ENCODE data around the gene SND1. TPM values are rescaled to one million over a fixed set of nuclear protein-coding genes. Genes with fewer than 3 reads are reported as not detected.
A peak's percentile ranks its signal among the peaks of the same experiment; 100 is the strongest.

The SND1 gene
- total and polyA plus RNA-seq, 3 experiments from 2014 or later, result 121 to 203 (median 198) TPM

DNA sequence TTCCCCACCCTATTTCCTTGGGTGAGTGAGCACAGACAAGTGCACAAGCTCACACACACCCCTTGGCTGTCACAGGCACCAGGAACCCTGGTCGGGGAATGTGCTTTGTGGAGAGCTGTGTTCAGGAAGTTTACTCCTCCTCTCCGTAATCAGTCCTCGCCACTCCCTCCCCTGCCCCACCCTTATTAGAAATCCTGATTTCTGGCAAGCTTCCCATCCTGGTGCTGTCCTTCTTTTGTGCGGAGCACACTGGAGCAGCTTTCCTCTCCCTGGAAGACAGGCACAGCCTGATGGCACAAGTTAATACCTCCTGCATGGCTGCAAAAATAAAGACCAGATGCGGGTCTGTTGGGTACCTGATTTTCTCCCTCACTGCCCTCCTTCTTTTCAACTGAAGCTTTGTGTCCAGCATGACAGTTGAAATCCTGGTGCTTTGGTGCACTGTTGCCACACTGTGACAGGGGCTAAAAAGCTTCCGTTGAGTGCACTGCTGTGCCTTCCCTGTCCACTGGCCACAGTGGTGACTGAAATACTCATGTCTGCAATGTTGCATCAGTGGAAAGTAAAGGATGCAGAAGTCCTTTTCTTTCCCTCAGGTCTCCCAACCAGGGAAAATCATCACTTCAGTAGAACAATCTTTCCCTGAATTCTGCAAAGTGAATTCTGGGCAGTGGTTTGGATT is 324.2 kb downstream of the SND1 start:
- Histone ChIP-seq H3K36me3 (ENCODE audit: insufficient read depth, low read length) (peaks cover 16% of the 10 kb centered on the region), H3K4me3 (ENCODE audit: low read length) (no peak overlapping the region), H3K27me3 (ENCODE audit: insufficient read depth, low read length, poor library complexity, severe bottlenecking) (no peaks in the 10 kb centered on the region), H3K4me1 (ENCODE audit: insufficient read depth, low read length) (peaks cover 2% of the 10 kb centered on the region), H3K27ac (ENCODE audit: low read depth, low read length) (no peak overlapping the region), H3K9me3 (ENCODE audit: low read length) (no peaks in the 10 kb centered on the region)
- no peak overlapping the region for H3K4me3 Mint-ChIP-seq
- CTCF ChIA-PET, result no interaction called here
- peaks cover 0 to 19% (median 11%) of the 10 kb centered on the region in 3 donors for H3K4me1 Mint-ChIP-seq
- peaks cover 4 to 22% (median 19%) of the 10 kb centered on the region in 5 donors for H3K9me3 Mint-ChIP-seq
- POLR2A ChIA-PET, result no interaction called here
- H3K36me3 Mint-ChIP-seq, result peaks cover 35 to 63% (median 49%) of the 10 kb centered on the region in 3 donors
- H3K27ac Mint-ChIP-seq, result peak overlapping the region in 1 of 8 donors; percentile 76
- no peak for DNase-seq
- H3K27me3 Mint-ChIP-seq, result no peaks in the 10 kb centered on the region

DNA sequence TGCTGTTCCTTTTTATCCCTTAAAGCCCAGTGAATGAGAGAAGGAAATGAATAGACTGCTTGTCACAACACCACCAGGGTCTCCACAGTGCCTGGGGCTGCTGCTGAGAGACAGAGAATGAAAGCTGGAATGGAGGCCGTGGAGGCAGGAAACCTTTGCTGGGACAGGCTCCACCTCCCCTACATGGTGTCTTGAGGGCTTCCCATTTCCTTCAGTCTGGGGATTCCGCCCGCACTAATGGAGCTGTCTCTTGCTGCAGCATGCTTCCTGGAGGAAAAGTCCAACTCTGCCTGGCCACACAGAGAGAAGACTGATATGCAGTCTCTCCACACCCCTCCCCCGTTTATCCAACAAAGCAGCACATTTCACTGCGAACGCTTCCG is 324.7 kb downstream of the SND1 start:
- H3K4me1 ChIP-seq (ENCODE audit: insufficient read depth, low read length), result peaks cover 7% of the 10 kb centered on the region
- Mint-ChIP-seq H3K27ac (no peak overlapping the region), H3K36me3 (peaks cover 35 to 63% (median 49%) of the 10 kb centered on the region in 3 donors), H3K27me3 (no peaks in the 10 kb centered on the region), H3K9me3 (peaks cover 4 to 22% (median 19%) of the 10 kb centered on the region in 5 donors), H3K4me3 (no peak overlapping the region), H3K4me1 (peaks cover 4 to 22% (median 11%) of the 10 kb centered on the region in 3 donors)
- no peak overlapping the region for H3K4me3 ChIP-seq (ENCODE audit: low read length)
- no peak for DNase-seq
- no peaks in the 10 kb centered on the region for H3K27me3 ChIP-seq (ENCODE audit: insufficient read depth, low read length, poor library complexity, severe bottlenecking)
- POLR2A ChIA-PET, result no interaction called here
- CTCF ChIA-PET, result no interaction called here
- no peaks in the 10 kb centered on the region for H3K9me3 ChIP-seq (ENCODE audit: low read length)
- peaks cover 16% of the 10 kb centered on the region for H3K36me3 ChIP-seq (ENCODE audit: insufficient read depth, low read length)
- H3K27ac ChIP-seq (ENCODE audit: low read depth, low read length), result no peak overlapping the region

DNA sequence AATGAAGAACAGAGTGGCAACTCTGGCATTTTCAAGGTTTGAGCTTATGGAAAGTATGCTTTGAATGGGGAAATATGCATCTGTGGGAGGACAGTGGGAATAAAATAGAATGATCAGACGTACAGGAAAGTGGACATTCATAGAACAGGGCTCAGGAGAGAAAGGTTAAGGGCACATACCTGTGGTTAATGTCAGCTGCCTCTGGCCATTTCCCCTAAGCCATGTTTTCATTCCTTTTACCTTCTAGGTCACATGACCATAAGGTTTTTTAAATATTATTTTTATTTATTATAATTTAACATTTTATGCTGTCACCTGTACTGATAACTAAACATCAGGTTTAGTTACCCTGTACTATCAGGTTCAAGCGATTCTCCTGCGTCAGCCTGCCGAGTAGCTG is 326.4 kb downstream of the SND1 start:
- H3K27me3 ChIP-seq (ENCODE audit: insufficient read depth, low read length, poor library complexity, severe bottlenecking), result no peaks in the 10 kb centered on the region
- no peak overlapping the region for H3K4me3 ChIP-seq (ENCODE audit: low read length)
- Mint-ChIP-seq H3K36me3 (peaks cover 34 to 58% (median 49%) of the 10 kb centered on the region in 3 donors), H3K4me3 (no peak overlapping the region), H3K4me1 (peaks cover 11 to 30% (median 14%) of the 10 kb centered on the region in 3 donors), H3K27me3 (peaks cover 0 to 1% of the 10 kb centered on the region in 2 donors), H3K9me3 (peaks cover 4 to 22% (median 19%) of the 10 kb centered on the region in 5 donors), H3K27ac (no peak overlapping the region)
- peaks cover 9% of the 10 kb centered on the region for H3K4me1 ChIP-seq (ENCODE audit: insufficient read depth, low read length)
- no peak overlapping the region for H3K27ac ChIP-seq (ENCODE audit: low read depth, low read length)
- DNase-seq, result no peak
- H3K36me3 ChIP-seq (ENCODE audit: insufficient read depth, low read length), result peaks cover 16% of the 10 kb centered on the region
- POLR2A ChIA-PET, result no interaction called here
- CTCF ChIA-PET, result no interaction called here
- no peaks in the 10 kb centered on the region for H3K9me3 ChIP-seq (ENCODE audit: low read length)

DNA sequence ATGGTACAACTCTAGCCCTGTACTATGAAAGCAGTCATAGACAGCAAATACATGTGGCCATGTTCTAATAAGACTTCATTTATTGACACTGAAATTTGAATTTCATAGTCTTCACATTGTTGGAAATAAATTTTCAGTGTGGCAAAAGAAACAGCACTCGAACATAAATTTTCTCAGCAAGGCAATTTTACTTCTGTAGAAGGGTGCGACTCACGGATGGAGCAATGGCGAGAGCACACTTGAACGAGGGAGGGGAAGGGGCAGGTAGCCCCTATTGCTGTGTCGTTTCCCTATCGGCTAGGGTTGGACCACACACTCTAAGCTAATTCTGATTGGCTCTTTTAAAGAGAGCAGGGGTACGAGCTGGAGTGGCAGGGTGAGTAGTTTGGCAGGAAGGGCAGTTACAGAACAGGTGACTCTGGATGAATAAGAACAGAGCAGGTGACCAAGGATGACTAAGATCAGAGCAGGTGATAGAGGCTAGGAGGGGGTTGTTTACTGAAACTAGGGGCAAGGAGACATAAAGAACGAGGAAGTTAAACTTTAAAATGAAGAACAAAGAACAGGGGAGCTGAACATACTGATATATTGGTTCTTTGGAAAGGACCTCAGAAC is 327.2 kb downstream of the SND1 start:
- no peaks in the 10 kb centered on the region for H3K27me3 ChIP-seq (ENCODE audit: insufficient read depth, low read length, poor library complexity, severe bottlenecking)
- peaks cover 9% of the 10 kb centered on the region for H3K4me1 ChIP-seq (ENCODE audit: insufficient read depth, low read length)
- H3K4me3 Mint-ChIP-seq, result no peak overlapping the region
- H3K4me1 Mint-ChIP-seq, result peaks cover 11 to 36% (median 17%) of the 10 kb centered on the region in 3 donors
- peaks cover 4 to 22% (median 19%) of the 10 kb centered on the region in 5 donors for H3K9me3 Mint-ChIP-seq
- no peak overlapping the region for H3K27ac ChIP-seq (ENCODE audit: low read depth, low read length)
- no peaks in the 10 kb centered on the region for H3K9me3 ChIP-seq (ENCODE audit: low read length)
- no peak overlapping the region for H3K4me3 ChIP-seq (ENCODE audit: low read length)
- ChIA-PET POLR2A (no interaction called here), CTCF (interaction anchor here (1.2 kb wide), 1 partner anchor 23 kb away, joined by 3 read pairs; no protein-coding TSS in a partner anchor)
- peaks cover 0 to 1% of the 10 kb centered on the region in 2 donors for H3K27me3 Mint-ChIP-seq
- DNase-seq, result no peak
- H3K27ac Mint-ChIP-seq, result peak overlapping the region in 2 of 8 donors; percentile 12 to 26
- peaks cover 16% of the 10 kb centered on the region for H3K36me3 ChIP-seq (ENCODE audit: insufficient read depth, low read length)
- H3K36me3 Mint-ChIP-seq, result peaks cover 34 to 54% (median 49%) of the 10 kb centered on the region in 3 donors

DNA sequence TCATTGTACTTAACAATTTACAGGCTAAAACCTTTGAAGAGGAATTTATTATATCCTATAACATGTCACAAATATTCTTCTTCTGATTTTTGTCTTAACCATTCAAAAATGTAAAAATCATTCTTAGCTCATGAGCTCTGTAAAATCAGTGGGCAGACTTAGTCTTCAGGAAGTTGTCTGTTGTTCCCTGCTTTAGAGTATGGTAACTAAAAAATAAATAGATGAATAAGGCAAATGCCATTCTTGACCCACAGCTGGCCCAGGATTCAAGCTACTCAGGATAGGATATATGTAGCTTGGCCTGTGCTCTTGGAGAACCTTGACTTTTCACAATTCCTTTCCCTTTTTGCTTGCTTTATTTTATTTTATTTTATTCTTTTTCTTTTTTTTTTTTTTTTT is 327.7 kb downstream of the SND1 start:
- peaks cover 4 to 22% (median 19%) of the 10 kb centered on the region in 5 donors for H3K9me3 Mint-ChIP-seq
- peaks cover 11 to 36% (median 20%) of the 10 kb centered on the region in 3 donors for H3K4me1 Mint-ChIP-seq
- no peak overlapping the region for H3K27ac Mint-ChIP-seq
- no peaks in the 10 kb centered on the region for H3K27me3 ChIP-seq (ENCODE audit: insufficient read depth, low read length, poor library complexity, severe bottlenecking)
- H3K27ac ChIP-seq (ENCODE audit: low read depth, low read length), result no peak overlapping the region
- no peaks in the 10 kb centered on the region for H3K9me3 ChIP-seq (ENCODE audit: low read length)
- peaks cover 32 to 52% (median 47%) of the 10 kb centered on the region in 3 donors for H3K36me3 Mint-ChIP-seq
- H3K36me3 ChIP-seq (ENCODE audit: insufficient read depth, low read length), result peaks cover 16% of the 10 kb centered on the region
- peaks cover 9% of the 10 kb centered on the region for H3K4me1 ChIP-seq (ENCODE audit: insufficient read depth, low read length)
- no peak overlapping the region for H3K4me3 ChIP-seq (ENCODE audit: low read length)
- no peak overlapping the region for H3K4me3 Mint-ChIP-seq
- DNase-seq, result no peak
- CTCF ChIA-PET, result interaction anchor here (1.2 kb wide), 1 partner anchor 23 kb away, joined by 3 read pairs; no protein-coding TSS in a partner anchor
- H3K27me3 Mint-ChIP-seq, result peaks cover 0 to 1% of the 10 kb centered on the region in 2 donors
- POLR2A ChIA-PET, result no interaction called here

DNA sequence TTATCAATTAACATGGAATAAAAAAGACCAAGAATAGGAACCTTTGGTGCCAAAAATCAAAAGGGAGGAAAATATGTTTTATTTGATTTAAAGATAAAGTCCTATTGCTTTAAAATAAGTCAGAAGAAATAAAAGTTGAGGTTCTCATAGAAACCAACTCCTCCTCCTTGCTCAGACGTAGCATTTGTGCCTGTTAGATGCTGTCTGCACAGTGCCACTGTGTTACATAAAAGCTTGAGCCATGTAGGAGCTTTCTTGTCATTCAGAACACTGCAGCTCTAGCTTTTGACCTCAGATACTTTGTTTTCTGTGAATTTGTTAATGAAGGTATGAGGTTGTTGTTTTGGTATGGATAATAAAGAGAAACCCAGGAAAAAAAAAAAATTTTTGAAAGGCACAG is 328.9 kb downstream of the SND1 start:
- no peak overlapping the region for H3K27ac ChIP-seq (ENCODE audit: low read depth, low read length)
- Mint-ChIP-seq H3K36me3 (peaks cover 29 to 45% (median 38%) of the 10 kb centered on the region in 3 donors), H3K27ac (no peak overlapping the region), H3K4me1 (peaks cover 11 to 42% (median 24%) of the 10 kb centered on the region in 3 donors), H3K27me3 (peaks cover 0 to 1% of the 10 kb centered on the region in 2 donors), H3K4me3 (no peak overlapping the region), H3K9me3 (peaks cover 4 to 22% (median 19%) of the 10 kb centered on the region in 5 donors)
- peaks cover 11% of the 10 kb centered on the region for H3K36me3 ChIP-seq (ENCODE audit: insufficient read depth, low read length)
- POLR2A ChIA-PET, result no interaction called here
- no peak overlapping the region for H3K4me3 ChIP-seq (ENCODE audit: low read length)
- H3K4me1 ChIP-seq (ENCODE audit: insufficient read depth, low read length), result peaks cover 9% of the 10 kb centered on the region
- CTCF ChIA-PET, result no interaction called here
- no peaks in the 10 kb centered on the region for H3K9me3 ChIP-seq (ENCODE audit: low read length)
- no peaks in the 10 kb centered on the region for H3K27me3 ChIP-seq (ENCODE audit: insufficient read depth, low read length, poor library complexity, severe bottlenecking)
- no peak for DNase-seq

DNA sequence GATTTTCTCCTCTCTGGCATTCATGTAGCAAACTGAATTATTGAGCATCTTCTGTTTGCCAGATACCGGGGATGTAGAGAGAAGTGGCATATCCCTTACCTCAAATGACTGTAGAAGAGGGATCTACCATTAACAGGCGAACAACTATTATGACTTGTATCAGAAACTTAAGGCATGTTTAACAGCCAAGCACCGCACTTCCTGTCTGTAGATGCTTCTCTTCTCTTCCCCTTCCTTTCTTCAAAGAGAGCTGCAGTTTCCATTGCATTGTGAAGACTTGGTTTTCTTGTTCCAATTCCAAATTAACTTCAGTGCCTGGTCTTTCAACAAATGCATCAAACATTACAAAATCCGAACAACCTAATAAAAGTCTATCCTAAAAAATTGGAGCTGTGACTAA is 330.0 kb downstream of the SND1 start:
- no peak overlapping the region for H3K27ac ChIP-seq (ENCODE audit: low read depth, low read length)
- POLR2A ChIA-PET, result no interaction called here
- no peaks in the 10 kb centered on the region for H3K27me3 ChIP-seq (ENCODE audit: insufficient read depth, low read length, poor library complexity, severe bottlenecking)
- H3K36me3 ChIP-seq (ENCODE audit: insufficient read depth, low read length), result peaks cover 6% of the 10 kb centered on the region
- peaks cover 11 to 42% (median 26%) of the 10 kb centered on the region in 3 donors for H3K4me1 Mint-ChIP-seq
- peaks cover 9% of the 10 kb centered on the region for H3K4me1 ChIP-seq (ENCODE audit: insufficient read depth, low read length)
- H3K36me3 Mint-ChIP-seq, result peaks cover 26 to 34% (median 30%) of the 10 kb centered on the region in 3 donors
- H3K9me3 ChIP-seq (ENCODE audit: low read length), result no peaks in the 10 kb centered on the region
- no peak for DNase-seq
- peaks cover 4 to 20% (median 19%) of the 10 kb centered on the region in 5 donors for H3K9me3 Mint-ChIP-seq
- H3K4me3 Mint-ChIP-seq, result no peak overlapping the region
- H3K4me3 ChIP-seq (ENCODE audit: low read length), result no peak overlapping the region
- H3K27ac Mint-ChIP-seq, result no peak overlapping the region
- CTCF ChIA-PET, result no interaction called here
- peaks cover 0 to 1% of the 10 kb centered on the region in 2 donors for H3K27me3 Mint-ChIP-seq

DNA sequence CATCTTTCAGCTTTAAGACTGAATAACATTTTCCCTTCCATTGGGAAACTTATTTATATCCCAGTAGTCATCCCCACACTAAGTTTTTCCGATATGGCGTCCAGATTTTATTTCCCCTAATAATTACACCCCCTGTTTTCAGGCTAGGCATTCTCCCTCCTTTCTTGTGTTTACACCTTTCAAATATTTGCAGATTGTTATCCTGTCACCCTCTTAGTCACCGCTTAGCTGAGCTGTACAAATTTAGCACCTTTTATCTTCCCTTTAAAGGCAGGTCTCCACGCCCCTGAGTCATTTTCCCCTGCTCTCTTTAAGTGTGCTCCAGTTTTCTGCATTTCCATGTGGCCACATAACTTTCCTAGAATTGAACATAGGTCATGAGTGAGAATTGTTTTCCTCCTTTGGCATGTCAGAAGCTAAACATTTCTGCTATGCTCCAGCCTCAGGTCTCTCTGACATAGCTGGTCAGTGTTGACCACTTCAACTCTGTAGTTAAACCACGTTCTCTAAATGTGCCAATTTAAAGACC is 331.9 kb downstream of the SND1 start:
- DNase-seq, result no peak
- H3K27ac Mint-ChIP-seq, result peak overlapping the region in 1 of 8 donors; percentile 6

More for the DNA sequence above, 331.9 kb downstream of the SND1 start:
- Histone ChIP-seq H3K4me1 (ENCODE audit: insufficient read depth, low read length) (peaks cover 9% of the 10 kb centered on the region), H3K36me3 (ENCODE audit: insufficient read depth, low read length) (no peaks in the 10 kb centered on the region), H3K4me3 (ENCODE audit: low read length) (no peak overlapping the region), H3K27me3 (ENCODE audit: insufficient read depth, low read length, poor library complexity, severe bottlenecking) (no peaks in the 10 kb centered on the region), H3K27ac (ENCODE audit: low read depth, low read length) (no peak overlapping the region), H3K9me3 (ENCODE audit: low read length) (no peaks in the 10 kb centered on the region)
- Mint-ChIP-seq H3K36me3 (peaks cover 11 to 17% (median 14%) of the 10 kb centered on the region in 3 donors), H3K27me3 (peaks cover 0 to 3% of the 10 kb centered on the region in 2 donors), H3K4me3 (no peak overlapping the region), H3K4me1 (peaks cover 11 to 36% (median 26%) of the 10 kb centered on the region in 3 donors), H3K9me3 (peaks cover 0 to 7% (median 7%) of the 10 kb centered on the region in 5 donors)
- POLR2A ChIA-PET, result interaction anchor here (0.6 kb wide), 1 partner anchor 688 kb away, joined by 8 read pairs; no protein-coding TSS in a partner anchor
- CTCF ChIA-PET, result interaction anchor here (1.0 kb wide), 1 partner anchor 16 kb away, joined by 4 read pairs; no protein-coding TSS in a partner anchor

Measured in CD8-positive, alpha-beta memory T cell (primary cell).